HG02970 (cell line): ENCODE results near the gene DZIP3.
"Not testable (repeated sequence)": the region's sequence is repeated elsewhere in the genome, so short reads cannot be mapped to it uniquely, and the experiment has no call there.

Experiments
- ATAC-seq: cut with Tn5 transposase; IDR thresholded peaks from one replicate; pipeline ENCODE4 v1.9.1; 2021; ENCODE audit warnings: mild to moderate bottlenecking, moderate library complexity, moderate number of reproducible peaks; ENCODE audit not compliant: unreplicated experiment, low FRiP score

The DZIP3 gene

GRCh38 chr3:108672701-108673100 lies 83.2 kb downstream of the DZIP3 start:
- no peak for ATAC-seq

GRCh38 chr3:108673988-108674661 lies 84.6 kb downstream of the DZIP3 start:
- ATAC-seq, result no peak

- no peak for ATAC-seq
Measured at GRCh38 chr3:108677811-108678210, 88.3 kb downstream of the DZIP3 start.

- not testable (repeated sequence) for ATAC-seq
Measured at GRCh38 chr3:108692286-108692685, 102.8 kb downstream of the DZIP3 start.

- ATAC-seq, result no peak
Measured at GRCh38 chr3:108698461-108698860, 108.9 kb downstream of the DZIP3 start.

GRCh38 chr3:108705045-108705444 lies 115.5 kb downstream of the DZIP3 start:
- ATAC-seq, result no peak

GRCh38 chr3:108713009-108713516 lies 123.5 kb downstream of the DZIP3 start:
- no peak for ATAC-seq

GRCh38 chr3:108713816-108714215 lies 124.3 kb downstream of the DZIP3 start:
- ATAC-seq, result no peak

GRCh38 chr3:108718454-108718853 lies 128.9 kb downstream of the DZIP3 start:
- no peak for ATAC-seq

GRCh38 chr3:108719178-108719806 lies 129.8 kb downstream of the DZIP3 start:
- ATAC-seq, result no peak

- no peak for ATAC-seq
Measured at GRCh38 chr3:108722724-108723123, 133.2 kb downstream of the DZIP3 start.

GRCh38 chr3:108724101-108724500 lies 134.6 kb downstream of the DZIP3 start:
- no peak for ATAC-seq

- ATAC-seq, result no peak
Measured at GRCh38 chr3:108728105-108728504, 138.6 kb downstream of the DZIP3 start.

GRCh38 chr3:108728934-108729333 lies 139.4 kb downstream of the DZIP3 start:
- ATAC-seq, result no peak

GRCh38 chr3:108736821-108737220 lies 147.3 kb downstream of the DZIP3 start:
- no peak for ATAC-seq

GRCh38 chr3:108742929-108743328 lies 153.4 kb downstream of the DZIP3 start:
- ATAC-seq, result no peak
